IMR-90 (cell line): ENCODE results near the gene CTBP1.

ENCODE experiments used
- BHLHE40 ChIP-seq: fragments of 150-350 bp; IDR thresholded peaks from 2 replicates; pipeline ENCODE4 v1.6.1; 2016; ENCODE audit warnings: mild to moderate bottlenecking, low read depth, low read length
- CTCF ChIP-seq: conservative IDR thresholded peaks from 2 replicates; pipeline ENCODE4 v1.5.1; 2012; ENCODE audit warnings: mild to moderate bottlenecking, low read depth, low read length, improper control_type of control experiment
- MAFK ChIP-seq: IDR thresholded peaks from 2 replicates; pipeline ENCODE4 v1.6.1; 2012; ENCODE audit warnings: low read depth, low read length, improper control_type of control experiment
- MAZ ChIP-seq: IDR thresholded peaks from 2 replicates; pipeline ENCODE4 v1.6.1; 2012; ENCODE audit warnings: low read depth, mild to moderate bottlenecking, low read length, improper control_type of control experiment, moderate library complexity, borderline replicate concordance
- POLR2A ChIP-seq: IDR thresholded peaks from 2 replicates; pipeline ENCODE4 v1.6.1; 2012; ENCODE audit warnings: mild to moderate bottlenecking, low read depth, low read length
- USF2 ChIP-seq: fragments of 150-350 bp; IDR thresholded peaks from 2 replicates; pipeline ENCODE4 v1.6.1; 2017; ENCODE audit warnings: mild to moderate bottlenecking, antibody characterized with exemption, low read length, low read depth

- no peak for TF ChIP-seq CTCF
- TF ChIP-seq POLR2A, result no peak
- TF ChIP-seq USF2, result no peak
- TF ChIP-seq BHLHE40, result no peak
- no peak for TF ChIP-seq MAFK
- TF ChIP-seq MAZ, result no peak
Measured at GRCh38 chr4:1164956-1165545, 83.9 kb downstream of the CTBP1 start.
